K562 (cell line): ENCODE measurements around the gene CDC37. TPM values are rescaled to one million over a fixed set of nuclear protein-coding genes. Genes with fewer than 3 reads are reported as not detected.

Source experiments
- ARID2 ChIP-seq: fragments of 450-650 bp; IDR thresholded peaks from 2 replicates; pipeline ENCODE4 v1.6.1; 2017; ENCODE audit warnings: antibody characterized with exemption, mild to moderate bottlenecking
- ATF7 ChIP-seq: fragments of 450-650 bp; IDR thresholded peaks from 2 replicates; pipeline ENCODE4 v1.7.1; 2014; ENCODE audit warnings: mild to moderate bottlenecking, moderate library complexity
- FOXA1 ChIP-seq: fragments of 450-650 bp; IDR thresholded peaks from 2 replicates; pipeline ENCODE4 v1.6.1; 2016; ENCODE audit warnings: mild to moderate bottlenecking, borderline replicate concordance
- GABPB1 ChIP-seq: sonication (generic); formaldehyde crosslinking; IDR thresholded peaks from 2 replicates; pipeline ENCODE4 v1.8.0; 2022; ENCODE audit warnings: mild to moderate bottlenecking, missing genetic modification reagents
- KLF6 ChIP-seq: fragments of 250-450 bp; sonication (Bioruptor Pico); IDR thresholded peaks from 2 replicates; pipeline ENCODE4 v1.4.0; 2020; ENCODE audit warnings: mild to moderate bottlenecking, moderate library complexity, borderline replicate concordance
- PCBP2 ChIP-seq: fragments of 200-400 bp; formaldehyde crosslinking; IDR thresholded peaks from 2 replicates; pipeline ENCODE4 v1.6.1; 2018; ENCODE audit warnings: low read length, low read depth, mild to moderate bottlenecking, moderate library complexity; ENCODE audit not compliant: poor library complexity, severe bottlenecking
- SNRNP70 ChIP-seq: fragments of 200-400 bp; formaldehyde crosslinking; optimal IDR thresholded peaks from 2 replicates; pipeline ENCODE3; 2017; ENCODE audit warnings: low read depth, low read length
- SPI1 ChIP-seq: IDR thresholded peaks from 2 replicates; pipeline ENCODE4 v1.6.1; 2011; ENCODE audit warnings: low read depth, low read length, control low read depth, borderline replicate concordance
- SRSF9 ChIP-seq: fragments of 200-400 bp; formaldehyde crosslinking; IDR thresholded peaks from 2 replicates; pipeline ENCODE4 v1.6.1; 2017; ENCODE audit warnings: low read depth, low read length, borderline replicate concordance
- YY1 ChIP-seq, 3 experiments: IDR thresholded peaks; 2 replicates each; pipeline ENCODE4 v1.6.1; 2011; ENCODE audit warnings: low read length in 2 of 3, mild to moderate bottlenecking in 2 of 3, moderate library complexity in 2 of 3, borderline replicate concordance in 1 of 3, control low read depth in 1 of 3, low read depth in 1 of 3; ENCODE audit not compliant: insufficient read depth in 3 of 3, insufficient replicate concordance in 2 of 3, control insufficient read depth in 1 of 3, insufficient read length in 1 of 3; ENCODE audit errors: extremely low read depth in 1 of 3
- ZNF165 ChIP-seq: fragments of 250-450 bp; sonication (Bioruptor Pico); IDR thresholded peaks from 2 replicates; pipeline ENCODE4 v1.4.0; 2020; ENCODE audit warnings: borderline replicate concordance
- polyA plus RNA-seq, 8 experiments: library from polyadenylated mRNA; depleted of rRNA in 4 of 8; stranded (reverse) in 5 of 8; unstranded in 3 of 8; fragments of >200 nt; fragmentation: Nextera tagmentation in 2 of 8; fragmentation: Illumina TruSeq in 1 of 8; extraction: Ambion mirVana in 2 of 8; extraction: Trizol in 1 of 8; gene quantifications; 2 replicates each; pipeline versions ENCODE4 v1.2.1 to v1.2.3, GENCODE V29; 2011 to 2014; ENCODE audit warnings: inconsistent platforms in 1 of 8, missing spikeins in 1 of 8
- total RNA-seq, 7 experiments: library from RNA; depleted of rRNA in 6 of 7; stranded (reverse); fragments of >200 nt in 6 of 7; fragmentation: Illumina TruSeq in 2 of 7; extraction: Trizol in 2 of 7; gene quantifications; 2 replicates each; pipeline versions ENCODE4 v1.2.1 to v1.2.3, GENCODE V29; 2011 to 2021; ENCODE audit warnings: low replicate concordance in 1 of 7
- TF ChIP-seq, protein P1 (sequence below), 2 experiments: fragments of 450-650 bp; conservative IDR thresholded peaks; 2 replicates each; pipeline ENCODE4 v1.6.1; 2017; ENCODE audit warnings: mild to moderate bottlenecking in 2 of 2, moderate library complexity in 2 of 2
- TF ChIP-seq, protein P2 (sequence below), 2 experiments: fragments of 450-650 bp; IDR thresholded peaks; 2 replicates each; pipeline ENCODE4 v1.6.1; 2016
- TF ChIP-seq, protein P3 (sequence below), 3 experiments: IDR thresholded peaks in 2 of 3; conservative IDR thresholded peaks in 1 of 3; 2 replicates each; pipeline ENCODE4 v1.5.1; 2011 to 2012; ENCODE audit warnings: low read length in 3 of 3, mild to moderate bottlenecking in 3 of 3, control low read depth in 2 of 3, improper control_type of control experiment in 1 of 3, inconsistent platforms in 1 of 3, low read depth in 1 of 3, mixed read lengths in 1 of 3, moderate library complexity in 1 of 3; ENCODE audit not compliant: insufficient read depth in 2 of 3
- TF ChIP-seq, protein P4 (sequence below): sonication (generic); formaldehyde crosslinking; IDR thresholded peaks from 2 replicates; pipeline ENCODE4 v1.8.0; 2022; ENCODE audit warnings: mild to moderate bottlenecking, missing genetic modification reagents
- TF ChIP-seq, protein P5 (sequence below): fragments of 450-650 bp; IDR thresholded peaks from 2 replicates; pipeline ENCODE4 v1.6.1; 2016; ENCODE audit warnings: borderline replicate concordance

The CDC37 gene
- total and polyA plus RNA-seq, 9 of the 15 experiments (the other 6 are each of a cell fraction or from before 2014, with no cell fraction given), result 6.6 to 538 (median 227) TPM

DNA sequence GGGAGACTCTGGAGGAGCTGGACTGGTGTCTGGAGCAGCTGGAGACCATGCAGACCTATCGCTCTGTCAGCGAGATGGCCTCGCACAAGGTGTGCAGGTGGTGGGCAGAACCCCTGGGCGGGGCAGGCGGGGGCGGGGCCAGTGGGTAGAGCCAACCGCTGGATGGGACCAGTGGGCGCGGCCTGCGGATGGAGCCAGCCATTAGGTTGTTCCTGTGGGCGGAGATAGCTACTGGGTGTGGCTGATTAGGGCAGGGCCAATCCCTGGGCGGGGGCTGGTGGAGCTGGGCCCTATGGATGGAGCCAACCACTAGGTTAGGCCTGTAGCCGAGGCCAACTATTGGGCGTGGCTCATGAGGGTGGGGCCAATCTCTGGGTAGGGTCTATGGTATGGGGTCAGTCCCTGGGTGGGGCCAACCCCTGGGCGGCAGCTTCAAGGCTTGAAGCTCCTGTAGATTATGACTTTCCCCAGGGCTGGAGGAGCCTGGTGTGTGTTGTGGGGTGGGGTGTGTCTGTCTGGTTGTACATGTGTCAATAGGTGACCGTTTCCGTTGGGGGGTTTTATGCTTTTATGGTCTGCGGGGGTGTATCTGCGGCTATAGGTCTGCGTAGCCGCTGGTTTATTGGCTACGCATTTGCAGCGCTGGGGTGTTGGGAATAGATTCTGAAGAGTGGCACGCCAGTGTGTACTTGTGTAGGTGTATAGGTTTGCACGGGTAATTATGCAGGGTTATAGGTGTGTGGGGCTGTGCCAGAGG, 47.7 kb upstream of the CDC37 start (continued):
- TF ChIP-seq YY1 (IDR thresholded peaks at IDR 0.05; ENCODE audit: borderline replicate concordance in 1 of 3, control insufficient read depth in 1 of 3, extremely low read depth in 1 of 3, insufficient read depth in 3 of 3, insufficient read length in 1 of 3, insufficient replicate concordance in 2 of 3, low read depth in 1 of 3, low read length in 2 of 3) (peak in 1 of 3 experiments; percentile 28), FOXA1 (no peak), ATF7 (no peak), GABPB1 (CRISPR knock-in tag) (0 out of 2 replicates have a peak, but pooled peaks have one; percentile 29), SPI1 (no peak), ARID2 (no peak), KLF6 (CRISPR knock-in tag) (no peak), SNRNP70 (no peak), SRSF9 (no peak), PCBP2 (no peak), ZNF165 (CRISPR knock-in tag) (no peak)
- TF ChIP-seq, protein P1, sequence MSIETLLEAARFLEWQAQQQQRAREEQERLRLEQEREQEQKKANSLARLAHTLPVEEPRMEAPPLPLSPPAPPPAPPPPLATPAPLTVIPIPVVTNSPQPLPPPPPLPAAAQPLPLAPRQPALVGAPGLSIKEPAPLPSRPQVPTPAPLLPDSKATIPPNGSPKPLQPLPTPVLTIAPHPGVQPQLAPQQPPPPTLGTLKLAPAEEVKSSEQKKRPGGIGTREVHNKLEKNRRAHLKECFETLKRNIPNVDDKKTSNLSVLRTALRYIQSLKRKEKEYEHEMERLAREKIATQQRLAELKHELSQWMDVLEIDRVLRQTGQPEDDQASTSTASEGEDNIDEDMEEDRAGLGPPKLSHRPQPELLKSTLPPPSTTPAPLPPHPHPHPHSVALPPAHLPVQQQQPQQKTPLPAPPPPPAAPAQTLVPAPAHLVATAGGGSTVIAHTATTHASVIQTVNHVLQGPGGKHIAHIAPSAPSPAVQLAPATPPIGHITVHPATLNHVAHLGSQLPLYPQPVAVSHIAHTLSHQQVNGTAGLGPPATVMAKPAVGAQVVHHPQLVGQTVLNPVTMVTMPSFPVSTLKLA (conservative IDR thresholded peaks at IDR 0.05), result 0 out of 4 replicates have a peak, but pooled peaks of 1 of the 2 experiments have one; percentile 31
- TF ChIP-seq, protein P2, sequence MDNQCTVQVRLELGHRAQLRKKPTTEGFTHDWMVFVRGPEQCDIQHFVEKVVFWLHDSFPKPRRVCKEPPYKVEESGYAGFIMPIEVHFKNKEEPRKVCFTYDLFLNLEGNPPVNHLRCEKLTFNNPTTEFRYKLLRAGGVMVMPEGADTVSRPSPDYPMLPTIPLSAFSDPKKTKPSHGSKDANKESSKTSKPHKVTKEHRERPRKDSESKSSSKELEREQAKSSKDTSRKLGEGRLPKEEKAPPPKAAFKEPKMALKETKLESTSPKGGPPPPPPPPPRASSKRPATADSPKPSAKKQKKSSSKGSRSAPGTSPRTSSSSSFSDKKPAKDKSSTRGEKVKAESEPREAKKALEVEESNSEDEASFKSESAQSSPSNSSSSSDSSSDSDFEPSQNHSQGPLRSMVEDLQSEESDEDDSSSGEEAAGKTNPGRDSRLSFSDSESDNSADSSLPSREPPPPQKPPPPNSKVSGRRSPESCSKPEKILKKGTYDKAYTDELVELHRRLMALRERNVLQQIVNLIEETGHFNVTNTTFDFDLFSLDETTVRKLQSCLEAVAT (IDR thresholded peaks at IDR 0.05), result no peak
- TF ChIP-seq, protein P3, sequence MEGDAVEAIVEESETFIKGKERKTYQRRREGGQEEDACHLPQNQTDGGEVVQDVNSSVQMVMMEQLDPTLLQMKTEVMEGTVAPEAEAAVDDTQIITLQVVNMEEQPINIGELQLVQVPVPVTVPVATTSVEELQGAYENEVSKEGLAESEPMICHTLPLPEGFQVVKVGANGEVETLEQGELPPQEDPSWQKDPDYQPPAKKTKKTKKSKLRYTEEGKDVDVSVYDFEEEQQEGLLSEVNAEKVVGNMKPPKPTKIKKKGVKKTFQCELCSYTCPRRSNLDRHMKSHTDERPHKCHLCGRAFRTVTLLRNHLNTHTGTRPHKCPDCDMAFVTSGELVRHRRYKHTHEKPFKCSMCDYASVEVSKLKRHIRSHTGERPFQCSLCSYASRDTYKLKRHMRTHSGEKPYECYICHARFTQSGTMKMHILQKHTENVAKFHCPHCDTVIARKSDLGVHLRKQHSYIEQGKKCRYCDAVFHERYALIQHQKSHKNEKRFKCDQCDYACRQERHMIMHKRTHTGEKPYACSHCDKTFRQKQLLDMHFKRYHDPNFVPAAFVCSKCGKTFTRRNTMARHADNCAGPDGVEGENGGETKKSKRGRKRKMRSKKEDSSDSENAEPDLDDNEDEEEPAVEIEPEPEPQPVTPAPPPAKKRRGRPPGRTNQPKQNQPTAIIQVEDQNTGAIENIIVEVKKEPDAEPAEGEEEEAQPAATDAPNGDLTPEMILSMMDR (IDR thresholded peaks at IDR 0.05 in 2 of 3, conservative IDR thresholded peaks at IDR 0.05 in 1 of 3; ENCODE audit: insufficient read depth in 2 of 3, low read depth in 1 of 3, low read length in 3 of 3), result no peak
- TF ChIP-seq, protein P4, sequence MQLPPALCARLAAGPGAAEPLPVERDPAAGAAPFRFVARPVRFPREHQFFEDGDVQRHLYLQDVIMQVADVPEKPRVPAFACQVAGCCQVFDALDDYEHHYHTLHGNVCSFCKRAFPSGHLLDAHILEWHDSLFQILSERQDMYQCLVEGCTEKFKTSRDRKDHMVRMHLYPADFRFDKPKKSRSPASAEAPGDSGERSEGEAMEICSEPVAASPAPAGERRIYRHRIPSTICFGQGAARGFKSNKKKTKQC (CRISPR knock-in tag), result no peak
- TF ChIP-seq, protein P5, sequence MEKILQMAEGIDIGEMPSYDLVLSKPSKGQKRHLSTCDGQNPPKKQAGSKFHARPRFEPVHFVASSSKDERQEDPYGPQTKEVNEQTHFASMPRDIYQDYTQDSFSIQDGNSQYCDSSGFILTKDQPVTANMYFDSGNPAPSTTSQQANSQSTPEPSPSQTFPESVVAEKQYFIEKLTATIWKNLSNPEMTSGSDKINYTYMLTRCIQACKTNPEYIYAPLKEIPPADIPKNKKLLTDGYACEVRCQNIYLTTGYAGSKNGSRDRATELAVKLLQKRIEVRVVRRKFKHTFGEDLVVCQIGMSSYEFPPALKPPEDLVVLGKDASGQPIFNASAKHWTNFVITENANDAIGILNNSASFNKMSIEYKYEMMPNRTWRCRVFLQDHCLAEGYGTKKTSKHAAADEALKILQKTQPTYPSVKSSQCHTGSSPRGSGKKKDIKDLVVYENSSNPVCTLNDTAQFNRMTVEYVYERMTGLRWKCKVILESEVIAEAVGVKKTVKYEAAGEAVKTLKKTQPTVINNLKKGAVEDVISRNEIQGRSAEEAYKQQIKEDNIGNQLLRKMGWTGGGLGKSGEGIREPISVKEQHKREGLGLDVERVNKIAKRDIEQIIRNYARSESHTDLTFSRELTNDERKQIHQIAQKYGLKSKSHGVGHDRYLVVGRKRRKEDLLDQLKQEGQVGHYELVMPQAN, result peak; percentile 23; the same call in 1 of the 2 replicates
